Fibroblast of mammary gland (primary cell): ENCODE data around the gene DOCK2.

ENCODE experiments used
- DNase-seq: peaks from one replicate; pipeline ENCODE4 v3.0.0-alpha.2; 2010; ENCODE audit warnings: low read depth
- H3K4me3 ChIP-seq: 2 replicates; pipeline ENCODE4 v1.5.1; 2011; ENCODE audit warnings: low read depth, mild to moderate bottlenecking, low read length, moderate library complexity; ENCODE audit not compliant: control insufficient read depth
- CTCF ChIP-seq: conservative IDR thresholded peaks from 2 replicates; pipeline ENCODE4 v1.5.1; 2011; ENCODE audit warnings: low read depth, low read length, inconsistent platforms; ENCODE audit not compliant: control insufficient read depth, insufficient read depth

The DOCK2 gene

GRCh38 chr5:170011751-170012150, 374.7 kb downstream of the DOCK2 start:
- no peak for TF ChIP-seq CTCF
- H3K4me3 ChIP-seq: no peak overlapping the region
- no peak for DNase-seq

- DNase-seq: no peak
- no peak for TF ChIP-seq CTCF
- H3K4me3 ChIP-seq: no peak overlapping the region
Measured at GRCh38 chr5:170012622-170013021, 375.5 kb downstream of the DOCK2 start.

- TF ChIP-seq CTCF: no peak
- no peak overlapping the region for H3K4me3 ChIP-seq
- no peak for DNase-seq
Measured at GRCh38 chr5:170020423-170020822, 383.3 kb downstream of the DOCK2 start.

- H3K4me3 ChIP-seq: no peak overlapping the region
- no peak for TF ChIP-seq CTCF
- no peak for DNase-seq
Measured at GRCh38 chr5:170021506-170021905, 384.4 kb downstream of the DOCK2 start.

- no peak for DNase-seq
- TF ChIP-seq CTCF: no peak
- no peak overlapping the region for H3K4me3 ChIP-seq
Measured at GRCh38 chr5:170025853-170026252, 388.8 kb downstream of the DOCK2 start.

- TF ChIP-seq CTCF: no peak
- no peak overlapping the region for H3K4me3 ChIP-seq
- peak; percentile 15 for DNase-seq
Measured at GRCh38 chr5:170028124-170028523, 391.0 kb downstream of the DOCK2 start.

- DNase-seq: no peak
- no peak for TF ChIP-seq CTCF
- no peak overlapping the region for H3K4me3 ChIP-seq
Measured at GRCh38 chr5:170034231-170034630, 397.2 kb downstream of the DOCK2 start.
